CD4-positive, alpha-beta memory T cell (primary cell): ENCODE results near the gene NOP14. TPM values are rescaled to one million over a fixed set of nuclear protein-coding genes. Genes with fewer than 3 reads are reported as not detected.

Experiments used
- CTCF ChIA-PET: fragments of 350-600 bp; sonication (Branson Sonifier 250); formaldehyde crosslinking; loops from one replicate; lab custom pipeline; 2021; ENCODE audit warnings: inconsistent platforms; ENCODE audit not compliant: partially characterized antibody; lab: Charles Lee
- POLR2A ChIA-PET: fragments of 350-600 bp; sonication (Branson Sonifier 250); formaldehyde crosslinking; loops from one replicate; lab custom pipeline; 2021; ENCODE audit not compliant: partially characterized antibody; lab: Charles Lee
- DNase-seq, 5 donors: peaks; one replicate each; pipeline versions ENCODE4 v3.0.0 to v3.0.0-alpha.2; 2020 to 2022; ENCODE audit warnings: mixed read lengths in 1 of 5
- H3K27ac ChIP-seq: one replicate; pipeline ENCODE4 v1.7.0; 2013; ENCODE audit warnings: low read depth, low read length
- H3K27me3 ChIP-seq: 2 replicates; pipeline ENCODE4 v1.7.0; 2013; ENCODE audit warnings: mild to moderate bottlenecking, low read length, moderate library complexity; ENCODE audit not compliant: insufficient read depth
- H3K36me3 ChIP-seq: 2 replicates; pipeline ENCODE4 v1.7.0; 2013; ENCODE audit warnings: mild to moderate bottlenecking, low read length, moderate library complexity; ENCODE audit not compliant: insufficient read depth
- H3K4me1 ChIP-seq: 2 replicates; pipeline ENCODE4 v1.7.0; 2013; ENCODE audit warnings: mild to moderate bottlenecking, low read length, moderate library complexity; ENCODE audit not compliant: insufficient read depth
- H3K4me3 ChIP-seq, 2 donors: one replicate each; pipeline ENCODE4 v1.7.0; 2013; ENCODE audit warnings: low read length in 2 of 2, mild to moderate bottlenecking in 1 of 2
- H3K9me3 ChIP-seq, 2 donors: one replicate each; pipeline ENCODE4 v1.7.0; 2013; ENCODE audit warnings: low read length in 2 of 2, control low read depth in 1 of 2; ENCODE audit not compliant: control insufficient read depth in 1 of 2
- H3K27ac Mint-ChIP-seq, 7 donors: one replicate each; pipeline ENCODE4 v1.8.0; 2020 to 2021; ENCODE audit warnings: mixed read lengths in 7 of 7, mild to moderate bottlenecking in 6 of 7, inconsistent platforms in 3 of 7, moderate library complexity in 3 of 7
- H3K27me3 Mint-ChIP-seq, 2 donors: one replicate each; pipeline ENCODE4 v1.8.0; 2020 to 2021; ENCODE audit warnings: mixed read lengths in 2 of 2
- H3K36me3 Mint-ChIP-seq, 2 donors: one replicate each; pipeline ENCODE4 v1.8.0; 2020 to 2021; ENCODE audit warnings: mixed read lengths in 2 of 2, inconsistent platforms in 1 of 2, mild to moderate bottlenecking in 1 of 2
- H3K4me1 Mint-ChIP-seq, 4 donors: one replicate each; pipeline ENCODE4 v1.8.0; 2020 to 2021; ENCODE audit warnings: mixed read lengths in 4 of 4, mild to moderate bottlenecking in 1 of 4
- H3K4me3 Mint-ChIP-seq, 8 donors: one replicate each; pipeline ENCODE4 v1.8.0; 2020 to 2021; ENCODE audit warnings: mixed read lengths in 8 of 8, mild to moderate bottlenecking in 7 of 8, moderate library complexity in 6 of 8, inconsistent platforms in 3 of 8
- H3K9me3 Mint-ChIP-seq, 8 donors: one replicate each; pipeline ENCODE4 v1.8.0; 2020 to 2021; ENCODE audit warnings: mixed read lengths in 8 of 8, mild to moderate bottlenecking in 5 of 8, inconsistent platforms in 3 of 8, moderate library complexity in 1 of 8
- intact Hi-C: fragments of 100-400 bp; cut with micrococcal nuclease; formaldehyde crosslinking; loops from one replicate; pipeline ENCODE4 v1.15.1; 2023
- polyA plus RNA-seq, 2 donors: library from polyadenylated mRNA; unstranded; fragments of 300-500 nt; fragmentation: Illumina TruSeq; gene quantifications; one replicate each; pipeline ENCODE4 v1.2.3, GENCODE V29; 2021
- total RNA-seq, 2 experiments: library from RNA; stranded (reverse); gene quantifications; one replicate each; pipeline ENCODE4 v1.2.3, GENCODE V29; 2021

Gene NOP14
- total and polyA plus RNA-seq, 4 experiments from 2014 or later, result 2.6 to 41.4 (median 38.4) TPM

DNA sequence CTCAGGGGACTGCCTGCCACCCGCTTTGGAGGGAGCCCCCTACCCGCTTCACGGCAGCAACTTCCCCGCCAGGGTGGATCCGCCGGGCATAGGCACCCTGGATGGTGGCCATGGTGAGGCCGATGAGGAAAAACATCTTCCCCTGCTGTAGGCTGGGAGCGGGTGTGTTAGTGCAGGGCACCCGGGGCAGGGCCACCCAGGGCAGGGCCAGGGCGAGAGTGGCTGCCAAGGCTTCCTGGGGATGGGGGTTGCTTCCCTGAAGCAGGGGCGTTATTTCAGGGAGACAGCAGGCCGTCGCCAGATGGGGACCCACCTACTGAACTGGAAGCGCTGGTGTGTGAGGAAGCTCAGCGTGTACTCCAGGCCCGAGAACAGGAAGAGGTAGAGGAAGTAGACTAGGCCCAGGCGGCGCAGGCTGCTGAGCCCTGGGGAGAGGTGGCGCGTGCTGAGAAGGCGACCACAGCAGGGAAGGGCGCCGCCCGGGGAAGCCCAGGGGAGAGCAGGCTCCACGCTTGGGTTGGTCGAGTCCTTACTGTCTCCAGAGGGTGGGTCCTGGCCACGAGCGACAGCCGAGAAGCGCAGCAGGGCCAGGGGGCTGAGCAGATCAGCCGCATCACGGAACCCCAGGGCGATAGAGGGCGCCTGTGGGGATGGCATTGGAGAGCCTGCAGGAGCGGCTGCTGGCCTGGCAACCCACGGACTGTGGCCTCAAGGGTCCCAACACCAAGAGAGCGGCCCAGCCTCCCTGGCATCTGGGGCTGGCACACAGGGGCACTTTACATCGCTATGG, 31.5 kb downstream of the NOP14 start:
- peak overlapping the region; percentile 66 to 96 (median 72) for H3K4me3 Mint-ChIP-seq
- H3K36me3 Mint-ChIP-seq, result peaks cover 14 to 60% of the 10 kb centered on the region in 2 donors
- no peaks in the 10 kb centered on the region for H3K27me3 Mint-ChIP-seq
- H3K27ac Mint-ChIP-seq, result peak overlapping the region; percentile 87 to 99 (median 92)
- peak overlapping the region in 1 of 2 donors; percentile 66 for H3K4me3 ChIP-seq
- CTCF ChIA-PET, result interaction anchor here (1.4 kb wide), 1 partner anchor 23 kb away, joined by 5 read pairs; no protein-coding TSS in a partner anchor
- peak; percentile 60 to 76 (median 68) for DNase-seq
- H3K27ac ChIP-seq, result peak overlapping the region; percentile 70
- peaks cover 39% of the 10 kb centered on the region for H3K36me3 ChIP-seq
- no peaks in the 10 kb centered on the region for H3K9me3 ChIP-seq
- no peaks in the 10 kb centered on the region for H3K27me3 ChIP-seq
- POLR2A ChIA-PET, result interaction anchor here (0.8 to 2.0 kb wide), 6 partner anchors 8 to 167 kb away, joined by 3 to 12 read pairs (median 4); no protein-coding TSS in a partner anchor
- peaks cover 25 to 39% (median 31%) of the 10 kb centered on the region in 4 donors for H3K4me1 Mint-ChIP-seq
- H3K4me1 ChIP-seq, result peaks cover 43% of the 10 kb centered on the region
- peaks cover 0 to 3% (median 0%) of the 10 kb centered on the region in 8 donors for H3K9me3 Mint-ChIP-seq
- intact Hi-C loops, result loop anchor here (1.0 to 10.0 kb wide), 4 partner anchors 167 to 514 kb away; partner anchors contain the start of genes CFAP99, FAM193A and ZFYVE28

GRCh38 chr4:2930758-2931511, 32.3 kb downstream of the NOP14 start:
- Mint-ChIP-seq H3K27me3 (no peaks in the 10 kb centered on the region), H3K4me3 (peak overlapping the region in 1 of 8 donors; percentile 73), H3K9me3 (peaks cover 0 to 3% (median 0%) of the 10 kb centered on the region in 8 donors), H3K36me3 (peaks cover 14 to 59% of the 10 kb centered on the region in 2 donors), H3K4me1 (peaks cover 18 to 32% (median 24%) of the 10 kb centered on the region in 4 donors), H3K27ac (peak overlapping the region in 5 of 7 donors; percentile 29 to 95 (median 87))
- CTCF ChIA-PET, result interaction anchor here (1.0 to 1.4 kb wide), 2 partner anchors 23 to 167 kb away, joined by 3 to 5 read pairs; no protein-coding TSS in a partner anchor
- no peaks in the 10 kb centered on the region for H3K27me3 ChIP-seq
- peaks cover 36% of the 10 kb centered on the region for H3K4me1 ChIP-seq
- no peak overlapping the region for H3K4me3 ChIP-seq
- no peak for DNase-seq
- POLR2A ChIA-PET, result interaction anchor here (1.0 to 1.9 kb wide), 3 partner anchors 8 to 166 kb away, joined by 3 to 12 read pairs (median 4); no protein-coding TSS in a partner anchor
- no peaks in the 10 kb centered on the region for H3K9me3 ChIP-seq
- peaks cover 46% of the 10 kb centered on the region for H3K36me3 ChIP-seq
- peak overlapping the region; percentile 70 for H3K27ac ChIP-seq
- intact Hi-C loops, result loop anchor here (1.0 to 10.0 kb wide), 4 partner anchors 167 to 514 kb away; partner anchors contain the start of genes CFAP99, FAM193A and ZFYVE28

DNA sequence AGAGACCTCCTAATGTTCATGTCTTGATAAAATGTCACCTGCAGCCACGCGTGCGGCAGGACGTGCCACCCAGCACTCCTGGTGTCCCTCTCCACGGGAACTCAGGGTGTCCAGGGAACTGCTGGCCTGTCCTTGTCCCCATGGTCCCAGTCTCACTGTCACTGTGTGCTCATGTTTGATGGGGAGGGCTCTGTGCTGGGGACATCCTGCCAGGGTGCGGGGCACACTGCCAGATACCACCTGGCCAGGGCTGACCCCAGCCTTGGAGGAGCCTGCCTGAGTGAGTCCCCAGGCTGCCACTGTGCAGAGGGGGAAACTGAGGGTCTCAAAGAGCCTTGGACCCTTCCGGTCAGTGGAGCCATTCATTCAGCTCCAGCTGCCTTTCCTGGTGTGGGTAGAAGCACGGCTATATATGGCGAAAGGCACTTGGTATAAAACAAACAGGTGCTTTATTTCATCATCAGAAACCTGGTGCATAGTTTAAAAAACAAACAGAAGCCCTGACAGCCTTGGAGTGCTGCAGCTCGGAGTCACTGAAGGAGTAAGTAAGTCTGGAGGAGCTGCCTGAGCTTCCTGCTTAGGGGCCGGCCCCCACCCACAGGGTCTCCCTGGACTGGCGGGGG, 33.0 kb downstream of the NOP14 start:
- Histone ChIP-seq H3K27ac (no peak overlapping the region), H3K36me3 (peaks cover 52% of the 10 kb centered on the region), H3K4me3 (no peak overlapping the region), H3K4me1 (peaks cover 29% of the 10 kb centered on the region), H3K27me3 (no peaks in the 10 kb centered on the region), H3K9me3 (no peaks in the 10 kb centered on the region)
- H3K9me3 Mint-ChIP-seq, result peaks cover 0 to 3% (median 0%) of the 10 kb centered on the region in 8 donors
- intact Hi-C loops, result loop anchor here (5.0 to 10.0 kb wide), 3 partner anchors 183 to 513 kb away; partner anchors contain the start of genes CFAP99, FAM193A and ZFYVE28
- H3K27ac Mint-ChIP-seq, result peak overlapping the region in 5 of 7 donors; percentile 29 to 75 (median 64)
- ChIA-PET POLR2A (interaction anchor here (1.4 kb wide), 1 partner anchor 166 kb away, joined by 3 read pairs; no protein-coding TSS in a partner anchor), CTCF (interaction anchor here (1.0 to 1.2 kb wide), 2 partner anchors 27 to 166 kb away, joined by 3 read pairs; no protein-coding TSS in a partner anchor)
- peaks cover 13 to 25% (median 18%) of the 10 kb centered on the region in 4 donors for H3K4me1 Mint-ChIP-seq
- no peaks in the 10 kb centered on the region for H3K27me3 Mint-ChIP-seq
- peaks cover 14 to 59% of the 10 kb centered on the region in 2 donors for H3K36me3 Mint-ChIP-seq
- peak overlapping the region in 1 of 8 donors; percentile 6 for H3K4me3 Mint-ChIP-seq
- DNase-seq, result no peak

GRCh38 chr4:2929469-2929868, 33.7 kb downstream of the NOP14 start:
- Mint-ChIP-seq H3K9me3 (peaks cover 0 to 3% (median 0%) of the 10 kb centered on the region in 8 donors), H3K4me1 (peaks cover 13 to 25% (median 17%) of the 10 kb centered on the region in 4 donors), H3K27me3 (no peaks in the 10 kb centered on the region), H3K4me3 (no peak overlapping the region), H3K36me3 (peaks cover 14 to 62% of the 10 kb centered on the region in 2 donors), H3K27ac (peak overlapping the region in 3 of 7 donors; percentile 29 to 72 (median 53))
- no peaks in the 10 kb centered on the region for H3K27me3 ChIP-seq
- H3K36me3 ChIP-seq, result peaks cover 59% of the 10 kb centered on the region
- intact Hi-C loops, result no loop called here
- DNase-seq, result no peak
- ChIA-PET CTCF (interaction anchor here (1.2 kb wide), 1 partner anchor 28 kb away, joined by 3 read pairs; no protein-coding TSS in a partner anchor), POLR2A (no interaction called here)
- H3K4me3 ChIP-seq, result no peak overlapping the region
- H3K27ac ChIP-seq, result no peak overlapping the region
- H3K4me1 ChIP-seq, result peaks cover 29% of the 10 kb centered on the region
- no peaks in the 10 kb centered on the region for H3K9me3 ChIP-seq

- peaks cover 14 to 65% of the 10 kb centered on the region in 2 donors for H3K36me3 Mint-ChIP-seq
- H3K4me1 ChIP-seq, result peaks cover 26% of the 10 kb centered on the region
- H3K36me3 ChIP-seq, result peaks cover 67% of the 10 kb centered on the region
- H3K27ac Mint-ChIP-seq, result peak overlapping the region in 4 of 7 donors; percentile 32 to 89 (median 68)
- CTCF ChIA-PET, result no interaction called here
- intact Hi-C loops, result no loop called here
- peaks cover 0 to 3% (median 0%) of the 10 kb centered on the region in 8 donors for H3K9me3 Mint-ChIP-seq
- H3K4me3 ChIP-seq, result no peak overlapping the region
- peaks cover 14 to 28% (median 20%) of the 10 kb centered on the region in 4 donors for H3K4me1 Mint-ChIP-seq
- POLR2A ChIA-PET, result interaction anchor here (0.7 to 2.2 kb wide), 2 partner anchors 9 to 17 kb away, joined by 3 to 5 read pairs; no protein-coding TSS in a partner anchor
- H3K27me3 ChIP-seq, result no peaks in the 10 kb centered on the region
- DNase-seq, result no peak
- no peaks in the 10 kb centered on the region for H3K27me3 Mint-ChIP-seq
- H3K4me3 Mint-ChIP-seq, result no peak overlapping the region
- H3K9me3 ChIP-seq, result no peaks in the 10 kb centered on the region
- no peak overlapping the region for H3K27ac ChIP-seq
Observed at GRCh38 chr4:2928242-2929176, 34.7 kb downstream of the NOP14 start.
